ENCODE data around the gene GHRHR. TPM values are rescaled to one million over a fixed set of nuclear protein-coding genes. Genes with fewer than 3 reads are reported as not detected.

Gene GHRHR
- total RNA-seq, result not detected in 2 replicates

GRCh38 chr7:30963842-30964241 lies at the start of gene GHRHR:
TSS of gene GHRHR (plus strand) at chr7:30963953. CDS start at chr7:30964069, 116 bp downstream.

Other genes starting within 250 kb of the GHRHR start
- under 0.01 TPM in 1 of 2 replicates, not detected in the other for gene INMT, start 211.8 kb upstream of the GHRHR start, total RNA-seq
- gene MINDY4, start 192.5 kb upstream of the GHRHR start, total RNA-seq, result 4.2 and 5.0 TPM in 2 replicates
- gene AQP1, start 52.1 kb upstream of the GHRHR start, total RNA-seq, result 1.6 and 4.9 TPM in 2 replicates
- gene ADCYAP1R1, start 88.4 kb downstream of the GHRHR start, total RNA-seq, result 0.19 and 0.33 TPM in 2 replicates